KOPT-K1 (cell line): ENCODE data around the gene TTC7B.

Experiments used
- H3K27ac ChIP-seq: fragments of 200-600 bp; sonication (generic); 2 replicates; pipeline ENCODE4 v1.5.1; 2016; ENCODE audit warnings: antibody characterized with exemption, mild to moderate bottlenecking, low read depth, low read length; ENCODE audit not compliant: poor library complexity, severe bottlenecking
- H3K36me3 ChIP-seq: fragments of 200-600 bp; sonication (generic); 2 replicates; pipeline ENCODE4 v1.5.1; 2017; ENCODE audit warnings: antibody characterized with exemption, mild to moderate bottlenecking, low read length, moderate library complexity; ENCODE audit not compliant: insufficient read depth
- H3K9me3 ChIP-seq: fragments of 200-600 bp; sonication (generic); 2 replicates; pipeline ENCODE4 v1.5.1; 2017; ENCODE audit warnings: antibody characterized with exemption, low read length, mild to moderate bottlenecking; ENCODE audit not compliant: insufficient read depth, poor library complexity, severe bottlenecking

Gene TTC7B

GRCh38 chr14:90797919-90798318, 18.3 kb downstream of the TTC7B start:
- no peak overlapping the region for H3K27ac ChIP-seq
- H3K36me3 ChIP-seq: no peaks in the 10 kb centered on the region
- H3K9me3 ChIP-seq: no peaks in the 10 kb centered on the region

- H3K9me3 ChIP-seq: no peaks in the 10 kb centered on the region
- no peaks in the 10 kb centered on the region for H3K36me3 ChIP-seq
- no peak overlapping the region for H3K27ac ChIP-seq
Observed at GRCh38 chr14:90797451-90797850, 18.8 kb downstream of the TTC7B start.

GRCh38 chr14:90796329-90796728, 19.9 kb downstream of the TTC7B start:
- no peak overlapping the region for H3K27ac ChIP-seq
- H3K36me3 ChIP-seq: no peaks in the 10 kb centered on the region
- no peaks in the 10 kb centered on the region for H3K9me3 ChIP-seq

- Histone ChIP-seq H3K9me3 (no peaks in the 10 kb centered on the region), H3K27ac (no peak overlapping the region)
Observed at GRCh38 chr14:90795744-90796143, 20.5 kb downstream of the TTC7B start.

GRCh38 chr14:90791486-90791885, 24.7 kb downstream of the TTC7B start:
- H3K36me3 ChIP-seq: no peaks in the 10 kb centered on the region
- H3K9me3 ChIP-seq: no peaks in the 10 kb centered on the region
- no peak overlapping the region for H3K27ac ChIP-seq

More at GRCh38 chr14:90795744-90796143, 20.5 kb downstream of the TTC7B start:
- no peaks in the 10 kb centered on the region for H3K36me3 ChIP-seq

GRCh38 chr14:90788031-90788430, 28.2 kb downstream of the TTC7B start:
- no peaks in the 10 kb centered on the region for H3K36me3 ChIP-seq
- H3K9me3 ChIP-seq: no peaks in the 10 kb centered on the region
- H3K27ac ChIP-seq: no peak overlapping the region

GRCh38 chr14:90785876-90786450, 30.3 kb downstream of the TTC7B start:
- Histone ChIP-seq H3K9me3 (no peaks in the 10 kb centered on the region), H3K27ac (no peak overlapping the region), H3K36me3 (no peaks in the 10 kb centered on the region)

GRCh38 chr14:90785471-90785870, 30.8 kb downstream of the TTC7B start:
- no peak overlapping the region for H3K27ac ChIP-seq
- H3K9me3 ChIP-seq: no peaks in the 10 kb centered on the region
- H3K36me3 ChIP-seq: no peaks in the 10 kb centered on the region

- Histone ChIP-seq H3K9me3 (no peaks in the 10 kb centered on the region), H3K36me3 (no peaks in the 10 kb centered on the region), H3K27ac (no peak overlapping the region)
Observed at GRCh38 chr14:90784621-90785270, 31.5 kb downstream of the TTC7B start.

- H3K27ac ChIP-seq: no peak overlapping the region
- H3K36me3 ChIP-seq: no peaks in the 10 kb centered on the region
Observed at GRCh38 chr14:90783344-90783743, 32.9 kb downstream of the TTC7B start.

GRCh38 chr14:90782892-90783291, 33.3 kb downstream of the TTC7B start:
- H3K9me3 ChIP-seq: no peaks in the 10 kb centered on the region
- no peak overlapping the region for H3K27ac ChIP-seq
- no peaks in the 10 kb centered on the region for H3K36me3 ChIP-seq

More at GRCh38 chr14:90783344-90783743, 32.9 kb downstream of the TTC7B start:
- H3K9me3 ChIP-seq: no peaks in the 10 kb centered on the region

- H3K36me3 ChIP-seq: no peaks in the 10 kb centered on the region
- no peak overlapping the region for H3K27ac ChIP-seq
- no peaks in the 10 kb centered on the region for H3K9me3 ChIP-seq
Observed at GRCh38 chr14:90781876-90782275, 34.4 kb downstream of the TTC7B start.

GRCh38 chr14:90781344-90781761, 34.9 kb downstream of the TTC7B start:
- no peak overlapping the region for H3K27ac ChIP-seq
- no peaks in the 10 kb centered on the region for H3K36me3 ChIP-seq
- H3K9me3 ChIP-seq: no peaks in the 10 kb centered on the region

GRCh38 chr14:90780519-90780918, 35.7 kb downstream of the TTC7B start:
- no peak overlapping the region for H3K27ac ChIP-seq
- H3K36me3 ChIP-seq: no peaks in the 10 kb centered on the region
- H3K9me3 ChIP-seq: no peaks in the 10 kb centered on the region

GRCh38 chr14:90778571-90779255, 37.5 kb downstream of the TTC7B start:
- Histone ChIP-seq H3K36me3 (no peaks in the 10 kb centered on the region), H3K9me3 (no peaks in the 10 kb centered on the region), H3K27ac (no peak overlapping the region)
